HG02763 (cell line): Measurements from ENCODE around the gene NT5C1A.

Experiments
- ATAC-seq: cut with Tn5 transposase; IDR thresholded peaks from one replicate; pipeline ENCODE4 v1.9.1; 2021; ENCODE audit warnings: mild to moderate bottlenecking, moderate library complexity; ENCODE audit not compliant: unreplicated experiment

NT5C1A gene

DNA sequence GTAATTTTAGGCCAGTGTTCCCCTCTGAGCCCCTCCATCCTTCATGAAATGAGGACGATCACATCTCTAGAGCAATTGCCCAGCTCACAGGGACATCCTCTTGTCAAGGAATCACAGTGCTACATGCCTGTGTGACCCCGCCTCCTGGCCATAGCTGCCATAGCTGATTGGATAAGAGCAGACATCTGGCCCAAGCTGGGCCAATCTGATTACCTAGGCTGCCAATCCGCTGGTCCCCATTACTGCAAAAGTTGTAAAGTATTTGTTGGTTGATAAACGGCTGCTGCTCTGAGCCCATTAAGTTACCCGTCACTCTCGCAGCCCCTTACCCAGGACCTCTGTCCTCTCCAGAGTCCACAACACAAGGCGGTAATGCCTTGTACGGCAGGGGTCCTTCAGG lies 8.3 kb downstream of the NT5C1A start:
- ATAC-seq, result no peak

DNA sequence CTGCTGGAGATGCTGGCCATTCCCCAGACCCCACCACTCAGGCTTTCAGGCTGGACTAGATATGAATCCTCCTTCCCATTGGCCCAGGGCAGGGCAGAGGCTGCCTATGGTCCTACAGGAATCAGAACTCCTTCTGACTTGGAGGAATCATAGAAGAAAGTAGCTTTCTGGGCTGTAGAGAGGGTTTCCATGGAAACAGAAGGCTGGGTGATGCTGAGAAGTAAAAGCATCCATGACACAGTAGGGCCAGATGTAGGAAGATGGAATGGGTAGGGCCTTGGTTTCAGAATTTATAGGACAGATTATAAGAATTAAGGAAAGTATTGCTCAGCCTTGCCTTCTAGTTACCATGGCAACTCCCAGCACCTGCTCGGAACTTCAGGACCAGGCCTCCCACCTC lies 9.0 kb downstream of the NT5C1A start:
- ATAC-seq, result no peak

DNA sequence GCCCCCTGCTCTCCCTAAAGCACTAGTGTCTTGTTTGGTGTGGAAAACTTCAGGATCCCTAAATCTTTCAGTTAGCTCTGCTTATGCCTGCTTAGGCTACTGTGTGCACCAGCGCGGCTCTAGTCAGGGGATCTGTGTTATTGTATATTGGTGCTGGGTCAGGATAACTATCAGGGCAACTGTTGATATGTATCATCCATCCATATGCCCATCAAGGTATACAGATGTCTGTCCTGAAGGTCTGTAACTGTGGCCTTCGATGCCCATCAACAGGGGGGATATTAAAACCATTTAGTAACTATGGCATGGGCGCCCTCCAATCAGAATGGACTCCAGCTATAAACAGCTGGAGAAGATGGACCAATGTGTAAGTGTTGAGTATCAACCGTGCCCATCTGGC lies 12.4 kb downstream of the NT5C1A start:
- ATAC-seq, result no peak

DNA sequence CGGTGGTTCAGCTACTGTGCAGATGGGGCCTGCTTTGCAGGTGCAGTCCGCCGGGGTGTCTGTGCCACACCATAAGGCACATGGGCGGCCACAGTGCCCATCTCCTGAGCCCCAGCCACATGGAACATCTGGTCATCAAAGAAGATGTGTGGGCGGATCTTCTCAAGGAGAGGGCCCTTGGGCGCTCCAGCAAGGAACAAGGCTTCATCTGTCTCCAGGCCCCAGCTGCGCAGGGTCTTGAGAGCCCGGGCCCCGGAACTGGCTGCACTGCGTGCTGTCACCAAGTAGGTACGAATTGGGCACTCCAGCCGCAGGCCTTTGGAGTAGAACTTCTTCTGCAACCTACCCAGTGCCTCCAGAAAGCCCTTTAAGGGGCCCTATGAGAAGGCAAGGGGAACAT lies 12.8 kb downstream of the NT5C1A start:
- no peak for ATAC-seq

DNA sequence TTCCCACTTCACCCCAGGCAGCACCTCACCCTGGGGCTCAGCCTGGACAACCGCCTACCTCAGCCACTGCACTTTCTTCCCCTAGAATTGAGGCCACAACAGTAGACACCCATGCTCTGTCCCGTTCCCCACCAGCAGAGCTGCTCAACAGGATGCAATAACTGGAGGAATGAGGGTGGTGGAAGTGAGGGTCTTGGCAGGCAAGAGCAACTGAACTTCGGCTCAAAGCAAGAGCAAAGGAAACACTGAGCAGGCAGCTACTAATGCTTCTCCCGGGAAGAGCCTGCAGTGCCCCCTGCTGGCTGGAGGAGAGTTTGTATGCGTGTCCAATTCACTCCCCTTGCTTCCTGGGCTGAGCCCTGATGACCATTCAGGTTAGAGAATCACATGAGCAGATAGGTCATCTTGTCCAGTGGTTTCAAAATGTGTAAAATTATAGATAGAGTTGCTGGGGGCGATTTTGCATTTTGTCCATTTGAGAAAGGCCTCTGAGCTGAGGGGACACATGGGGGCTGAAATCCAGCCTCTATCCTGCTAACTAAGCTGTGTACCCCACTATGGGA lies 13.9 kb downstream of the NT5C1A start:
- ATAC-seq, result no peak

DNA sequence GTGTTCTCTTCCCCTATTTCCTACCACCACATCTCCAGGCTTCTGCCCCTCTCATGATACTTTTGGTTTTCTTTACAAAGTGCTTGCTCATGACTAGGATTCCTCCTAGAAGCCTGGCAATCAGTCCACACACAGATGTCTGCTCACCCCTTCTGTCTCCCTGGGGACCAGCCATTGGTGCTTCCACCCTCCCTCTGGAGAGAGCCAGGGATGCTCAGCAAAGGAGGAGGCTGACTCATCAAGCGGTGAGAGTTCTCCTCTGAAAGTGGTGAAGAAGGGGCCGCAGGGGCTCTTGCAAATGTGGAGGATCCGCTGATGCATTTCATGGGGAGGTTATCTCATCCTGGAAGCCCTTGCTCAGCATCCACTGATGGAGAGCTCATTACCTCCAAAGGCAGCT lies 14.5 kb downstream of the NT5C1A start:
- no peak for ATAC-seq

DNA sequence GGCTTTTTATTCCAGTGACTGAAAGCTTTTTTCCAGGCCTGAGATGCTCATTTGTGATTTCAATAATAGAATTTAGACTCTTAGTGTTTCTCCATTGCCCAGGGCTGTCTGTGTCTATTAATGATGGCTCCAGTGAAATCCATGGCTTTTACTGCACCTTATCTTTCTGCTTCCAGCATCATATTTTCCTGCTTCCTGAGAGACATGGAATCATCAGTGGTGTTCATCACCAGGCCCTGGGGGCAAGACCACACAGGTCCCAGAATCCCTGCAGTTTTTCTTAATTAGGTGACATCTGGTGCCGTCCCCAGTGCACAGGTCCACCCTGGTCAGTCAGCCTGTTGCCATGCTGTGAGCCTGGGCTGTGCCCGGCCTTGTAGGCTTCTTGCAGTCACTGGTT lies 15.5 kb downstream of the NT5C1A start:
- no peak for ATAC-seq

DNA sequence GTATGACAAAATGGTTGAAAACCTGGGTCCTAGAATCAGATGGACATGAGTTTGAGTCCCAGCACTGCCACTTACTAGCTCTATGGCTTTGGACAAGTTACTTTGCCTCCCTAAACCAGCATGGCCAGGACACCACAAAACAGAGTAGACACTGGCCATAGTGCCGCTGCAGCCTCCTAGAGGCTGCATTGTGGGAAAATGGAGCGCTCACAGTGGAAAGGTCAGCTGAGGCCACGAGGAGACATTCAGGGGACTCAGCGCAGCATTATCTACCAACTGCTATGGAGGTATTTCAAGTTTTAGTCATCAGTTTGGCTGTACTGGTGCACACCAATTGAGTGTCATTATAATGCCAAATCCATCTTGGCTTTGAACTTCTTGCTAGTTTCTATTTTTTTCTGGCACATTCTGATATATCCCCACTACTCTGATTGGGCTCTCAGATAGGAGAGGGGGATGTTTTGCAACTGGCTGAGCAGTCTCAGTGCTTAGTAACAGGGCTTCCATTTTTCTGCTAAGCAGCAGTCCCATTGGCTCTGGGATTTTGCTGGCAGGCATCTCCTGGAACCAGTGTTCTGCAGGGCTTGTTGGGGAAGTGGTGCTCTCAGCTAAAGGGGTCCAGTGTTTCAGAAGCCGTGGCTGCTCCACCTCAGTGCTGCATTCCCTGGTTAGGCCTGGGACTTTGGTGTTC lies 16.2 kb downstream of the NT5C1A start:
- no peak for ATAC-seq

DNA sequence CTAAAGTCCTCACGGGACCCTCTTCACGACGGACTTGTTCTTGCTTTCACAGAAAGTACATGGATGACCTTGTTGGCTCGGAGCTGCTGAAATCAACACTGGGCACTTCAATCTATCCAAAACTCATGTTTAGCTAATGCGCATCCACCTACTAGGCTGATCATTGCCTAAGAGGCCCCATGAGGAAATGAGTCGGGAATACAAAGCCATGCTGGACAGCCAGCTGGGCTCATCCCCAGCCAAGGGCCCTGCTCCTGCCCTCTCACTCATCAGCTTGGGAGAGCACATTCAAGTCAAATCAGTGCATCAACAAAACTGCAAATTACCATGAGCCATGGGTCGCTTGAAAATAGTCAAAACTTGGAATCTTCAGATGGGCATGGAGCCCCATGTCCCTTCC lies 17.6 kb downstream of the NT5C1A start:
- ATAC-seq, result no peak

DNA sequence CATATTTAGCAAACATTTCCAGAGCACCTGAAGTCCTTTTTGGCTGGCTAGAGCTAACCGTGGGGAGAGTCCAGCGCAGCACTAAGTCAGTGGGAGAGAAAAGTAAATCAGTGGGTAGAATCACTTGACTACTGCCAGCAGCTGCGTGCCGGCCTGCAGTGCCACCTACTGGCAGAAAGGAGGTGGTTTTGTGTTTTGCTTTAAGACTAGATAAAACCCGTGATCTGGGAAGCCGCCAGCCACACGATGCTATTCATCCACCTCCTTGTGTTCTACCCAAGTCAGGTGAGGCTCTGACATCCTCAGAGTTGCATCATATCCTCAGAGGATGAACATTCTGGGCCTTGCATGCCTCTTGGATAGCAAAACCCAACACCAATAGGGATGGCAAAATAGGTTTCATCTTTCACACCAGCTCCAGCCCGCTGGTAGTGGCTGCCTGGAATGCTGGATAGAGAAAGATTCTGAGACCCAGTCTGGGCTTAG lies 18.3 kb downstream of the NT5C1A start:
- ATAC-seq, result no peak

DNA sequence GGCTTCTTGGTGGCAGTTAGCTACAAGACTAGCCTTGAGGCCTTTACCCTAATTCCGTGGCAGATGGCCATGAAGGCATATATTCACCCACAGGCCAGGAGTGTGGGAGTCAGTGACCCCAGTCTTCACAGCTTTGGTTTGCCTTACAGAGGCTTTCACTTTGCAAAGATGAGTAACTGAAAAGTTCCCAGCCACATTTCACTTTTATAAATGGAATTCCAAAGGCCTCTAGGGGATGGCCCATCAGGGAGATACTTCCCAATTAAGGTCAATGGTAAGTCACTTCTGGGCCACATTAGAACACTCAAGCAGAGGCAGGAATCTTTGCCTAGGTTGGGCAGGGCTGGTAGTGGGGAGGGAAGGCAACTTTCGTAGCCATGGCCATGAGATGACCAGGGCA lies 19.4 kb downstream of the NT5C1A start:
- ATAC-seq, result no peak

DNA sequence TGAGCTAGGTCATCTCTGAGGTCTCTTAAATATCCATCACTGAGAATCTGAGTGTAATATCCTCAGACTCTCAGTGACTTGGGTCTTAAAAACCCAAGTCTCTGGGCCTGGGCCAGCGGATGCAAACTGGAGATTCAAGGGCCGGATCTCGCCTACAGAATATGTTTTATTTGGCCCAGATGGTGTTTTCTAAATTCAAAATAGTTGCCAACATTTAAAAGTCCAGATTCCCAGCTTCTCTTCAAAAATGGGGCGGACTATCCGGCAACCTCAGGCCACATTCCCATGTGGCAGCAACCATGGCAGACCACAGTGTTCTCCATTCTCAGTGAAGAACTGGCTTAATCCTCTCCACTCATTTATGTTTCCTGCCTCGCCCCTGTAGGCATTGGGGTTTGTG lies 19.8 kb downstream of the NT5C1A start:
- no peak for ATAC-seq

DNA sequence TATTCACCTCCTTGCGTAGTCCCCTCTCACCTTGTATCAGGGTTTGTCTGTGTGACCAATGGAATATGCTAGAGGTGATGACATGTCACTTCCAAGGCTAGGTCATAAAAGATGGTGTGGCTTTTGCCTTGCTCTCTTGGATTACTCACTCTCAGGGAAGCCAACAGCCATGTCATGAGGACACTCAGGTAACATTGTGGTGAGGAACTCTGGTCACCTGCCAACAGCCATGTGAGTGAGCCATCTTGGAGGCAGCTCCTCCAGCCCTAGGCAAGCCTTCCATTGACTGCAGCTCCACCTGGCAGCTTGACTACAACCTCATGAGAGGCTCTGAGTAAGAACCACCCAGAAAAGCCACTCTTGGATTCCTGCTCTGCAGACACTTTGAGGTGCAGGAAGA lies 21.5 kb downstream of the NT5C1A start:
- no peak for ATAC-seq

DNA sequence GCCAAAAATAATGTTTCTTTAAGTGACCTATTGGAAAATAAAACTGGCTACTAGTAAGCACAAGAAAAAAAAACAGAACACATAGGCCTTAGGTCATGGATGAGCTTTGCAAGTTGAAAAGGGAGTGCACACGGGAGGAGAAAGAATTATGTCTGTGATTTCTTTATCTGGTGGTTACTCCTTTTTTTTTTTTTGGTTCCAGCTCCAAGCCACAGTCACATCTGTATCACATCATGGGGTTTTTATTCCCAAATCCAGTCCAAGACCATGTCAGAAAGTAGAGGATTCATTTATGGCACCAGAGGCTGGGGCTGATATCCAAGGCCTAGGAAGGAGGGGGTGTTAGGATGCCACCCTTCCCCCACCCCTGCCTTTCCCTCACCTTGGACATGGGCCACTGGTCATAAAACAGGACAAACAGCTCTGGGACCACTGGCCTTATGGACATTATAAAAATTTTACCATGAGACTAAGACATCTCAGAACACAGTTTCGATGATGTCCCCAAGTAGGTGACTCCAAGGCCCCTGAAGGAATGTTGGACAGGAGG lies 22.2 kb downstream of the NT5C1A start:
- no peak for ATAC-seq

DNA sequence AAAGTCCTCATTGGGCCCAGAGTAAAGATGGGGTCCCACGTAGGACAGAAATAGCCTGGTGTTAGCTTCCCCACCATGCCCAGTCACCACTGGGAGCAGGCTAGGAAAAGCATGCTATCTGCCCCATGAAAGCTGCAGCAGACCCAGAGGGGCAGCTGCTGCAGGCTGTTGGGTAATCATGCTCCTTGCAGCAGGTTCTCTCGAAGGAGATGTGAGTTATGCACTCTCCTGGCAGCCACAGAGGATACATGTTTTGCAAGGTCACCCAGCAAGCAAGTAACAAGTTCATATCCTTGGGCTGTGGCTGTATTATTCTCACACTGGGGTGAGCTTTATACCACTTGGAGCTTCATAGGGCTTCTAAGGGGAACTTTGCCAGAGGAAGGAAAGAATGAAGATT lies 23.4 kb downstream of the NT5C1A start:
- ATAC-seq, result no peak

DNA sequence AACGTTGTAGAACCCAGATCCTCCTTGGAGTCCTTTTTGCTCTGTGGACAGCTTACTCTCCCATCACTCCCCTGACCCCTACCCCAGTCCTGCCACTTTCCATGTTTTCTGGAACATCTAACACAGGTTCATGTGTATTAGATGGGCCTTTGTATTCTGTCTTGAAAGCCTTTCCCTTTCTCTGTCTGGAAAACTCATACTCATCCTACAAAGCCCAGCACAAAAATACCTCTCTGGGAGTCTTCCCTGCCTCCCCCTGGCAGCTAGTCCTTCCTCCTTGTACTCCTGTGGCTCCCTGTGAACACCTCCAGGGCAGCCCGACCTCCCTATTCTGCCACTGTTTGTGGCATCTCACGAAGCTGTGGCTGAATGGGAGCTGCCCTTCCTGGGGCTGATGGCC lies 24.7 kb downstream of the NT5C1A start:
- ATAC-seq, result no peak

DNA sequence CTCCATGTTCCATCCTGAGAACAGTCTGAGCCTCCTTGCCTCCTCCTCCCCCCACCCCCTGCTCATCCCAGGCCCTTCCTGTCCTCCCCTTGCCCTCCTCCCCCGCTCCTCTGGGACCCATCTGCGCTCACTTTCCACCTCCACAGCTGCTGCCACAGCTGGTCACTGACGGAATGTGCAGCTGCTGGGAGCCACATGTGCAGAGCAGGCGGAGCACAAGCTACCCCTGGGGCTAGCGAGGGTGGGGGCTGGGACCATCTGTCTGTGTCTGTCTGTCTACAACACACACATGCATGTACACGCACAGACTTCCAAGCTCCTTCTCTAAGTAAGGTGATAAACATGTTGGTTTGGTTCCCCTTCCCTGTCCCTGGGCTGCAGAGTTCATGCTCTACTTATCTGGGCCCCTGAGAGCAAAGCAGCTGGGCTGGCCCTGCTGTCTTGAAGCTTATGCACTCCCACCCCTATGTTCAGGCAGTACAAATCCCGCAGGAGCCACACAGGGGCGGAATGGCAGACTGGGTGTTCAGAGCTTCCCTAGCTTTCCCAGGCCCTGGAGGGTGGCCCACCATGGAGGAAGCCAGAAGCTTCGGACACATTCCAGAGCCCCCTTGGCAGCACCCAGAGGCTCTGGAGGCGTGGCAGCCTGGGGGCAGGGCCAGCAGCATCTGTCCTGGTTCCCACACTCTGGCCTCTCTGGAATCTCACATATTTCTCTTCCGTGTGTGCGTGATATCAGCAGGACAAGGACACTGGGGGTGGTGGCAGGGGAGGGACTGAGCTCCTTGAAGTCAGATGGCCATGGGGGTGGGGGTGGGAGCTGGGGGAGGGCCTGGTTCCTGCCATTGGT lies 25.4 kb downstream of the NT5C1A start:
- ATAC-seq, result no peak

DNA sequence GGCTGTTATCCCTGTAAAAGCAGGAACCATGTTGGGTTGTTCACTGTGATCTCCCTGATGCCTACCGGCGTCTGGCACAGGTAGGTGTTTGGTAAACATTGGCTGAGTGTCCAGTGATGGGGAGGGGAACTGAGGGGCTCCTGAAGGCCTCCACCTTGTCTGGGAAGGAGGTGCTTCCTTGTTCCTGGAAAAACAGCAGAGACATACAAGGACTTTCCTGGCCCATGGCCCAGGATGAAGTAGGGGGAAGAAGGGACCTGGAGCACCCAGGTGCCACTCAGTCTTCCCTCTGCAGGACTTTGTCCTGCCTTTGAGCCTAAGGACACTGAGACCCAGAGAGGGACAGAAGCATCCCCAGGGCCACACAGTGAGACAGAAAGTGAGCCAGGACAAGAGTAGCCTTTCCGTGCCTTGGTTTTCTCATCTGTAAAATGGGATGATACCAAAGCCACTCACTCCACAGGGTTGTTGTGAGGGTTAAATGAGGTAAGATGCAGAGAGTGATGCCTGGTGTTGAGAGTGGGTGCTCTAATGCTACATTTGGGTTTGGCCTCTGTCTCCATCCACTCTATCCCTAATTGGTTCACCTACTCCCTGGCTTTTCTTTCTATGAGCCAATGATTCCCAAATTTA lies 26.4 kb downstream of the NT5C1A start:
- no peak for ATAC-seq

DNA sequence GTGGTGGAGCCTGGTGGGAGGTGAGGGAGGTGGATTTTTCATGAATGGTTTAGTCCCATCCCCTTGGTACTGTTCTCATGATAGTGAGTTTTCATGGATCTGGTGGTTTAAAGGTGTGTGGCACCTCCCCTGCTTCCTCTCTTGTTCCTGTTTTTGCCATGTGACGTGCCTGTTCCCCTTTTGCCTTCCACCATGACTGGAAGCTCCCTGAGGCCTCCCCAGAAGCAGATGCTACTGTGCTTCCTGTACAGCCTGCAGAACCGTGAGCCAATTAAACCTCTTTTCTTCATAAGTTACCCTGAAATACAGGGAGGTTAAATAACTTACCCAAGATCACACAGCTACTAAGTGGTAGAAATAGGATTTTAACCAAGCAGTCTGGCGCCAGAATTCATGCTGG lies 28.2 kb downstream of the NT5C1A start:
- ATAC-seq, result no peak

DNA sequence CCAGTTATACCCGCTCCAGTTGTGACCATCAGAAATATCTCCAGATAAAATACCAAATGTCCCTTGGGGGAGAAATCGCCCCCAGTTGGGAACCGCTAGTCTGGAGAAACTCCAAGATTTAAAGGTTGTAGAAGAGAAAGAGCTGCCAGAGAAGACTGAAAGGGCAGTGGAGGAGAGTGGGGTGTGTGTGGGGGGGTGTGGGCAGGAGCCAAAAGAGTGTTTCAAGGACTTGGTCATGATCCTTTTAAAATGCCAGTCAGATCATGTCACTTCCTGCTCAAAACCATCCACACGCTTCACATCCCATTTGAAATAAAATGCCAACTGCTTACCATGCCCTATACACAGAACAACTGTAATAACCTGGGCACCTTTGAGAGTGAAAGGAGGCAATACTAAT lies 29.1 kb downstream of the NT5C1A start:
- no peak for ATAC-seq

DNA sequence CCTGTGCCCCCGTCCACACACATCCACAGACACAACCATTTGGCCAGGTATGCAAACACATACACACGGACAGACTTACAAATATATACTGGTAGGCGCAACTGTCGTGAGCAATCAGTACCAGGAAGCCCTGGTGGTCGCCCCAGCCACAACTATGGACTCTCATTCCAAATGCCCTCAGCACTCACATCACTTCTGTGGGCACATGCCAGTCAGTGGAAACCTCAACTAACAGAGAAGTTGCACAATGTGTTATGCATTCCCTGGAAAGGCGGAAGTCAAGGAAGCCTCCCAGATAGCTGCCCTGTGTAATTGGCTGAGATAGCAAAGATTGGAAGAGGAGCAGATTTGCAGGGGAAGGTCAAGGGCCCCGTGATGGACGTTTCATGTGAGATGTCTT lies 31.0 kb downstream of the NT5C1A start:
- no peak for ATAC-seq
